Measurements from ENCODE around the gene COL24A1.

The COL24A1 gene

GRCh38 chr1:86052948-86053698 lies 103.4 kb downstream of the COL24A1 start:
- Histone ChIP-seq H3K4me1 (ENCODE audit: insufficient read depth, low read length) (no peaks in the 10 kb centered on the region), H3K36me3 (ENCODE audit: insufficient read depth, low read length) (no peaks in the 10 kb centered on the region), H3K27me3 (ENCODE audit: insufficient read depth, low read length) (no peaks in the 10 kb centered on the region), H3K9me3 (ENCODE audit: insufficient read depth, low read depth, low read length) (no peaks in the 10 kb centered on the region), H3K9ac (ENCODE audit: low read depth, low read length) (no peak overlapping the region), H3K4me3 (ENCODE audit: low read length) (no peak overlapping the region), H3K27ac (ENCODE audit: low read depth, low read length) (no peak overlapping the region)
- 100% methylated on average over 1 of the region's 2 CpGs for WGBS

DNA sequence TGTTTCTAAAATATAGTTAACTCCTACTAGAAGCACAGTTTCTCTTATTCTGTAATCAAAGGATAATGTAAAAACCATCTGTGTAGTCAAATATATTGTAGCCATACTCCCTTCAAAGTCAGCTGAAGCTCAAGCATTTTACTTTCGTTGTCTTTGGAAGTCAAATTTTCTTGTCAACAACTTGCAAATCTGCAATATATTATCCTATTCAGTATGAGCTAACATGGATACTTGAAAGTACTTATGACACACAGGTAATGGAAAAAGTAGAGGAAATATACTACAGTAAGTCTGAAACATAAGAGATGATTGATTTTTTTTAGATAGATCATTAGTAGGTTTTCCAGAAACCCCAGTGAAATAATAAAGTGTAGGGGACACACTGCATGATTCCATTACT lies 121.5 kb downstream of the COL24A1 start:
- Histone ChIP-seq H3K4me1 (ENCODE audit: insufficient read depth, low read length) (no peaks in the 10 kb centered on the region), H3K9ac (ENCODE audit: low read depth, low read length) (no peak overlapping the region), H3K36me3 (ENCODE audit: insufficient read depth, low read length) (no peaks in the 10 kb centered on the region), H3K9me3 (ENCODE audit: insufficient read depth, low read depth, low read length) (no peaks in the 10 kb centered on the region), H3K27me3 (ENCODE audit: insufficient read depth, low read length) (no peaks in the 10 kb centered on the region), H3K27ac (ENCODE audit: low read depth, low read length) (no peak overlapping the region), H3K4me3 (ENCODE audit: low read length) (no peak overlapping the region)
- WGBS = 88% methylated on average over 1 of the region's 1 CpG

- Histone ChIP-seq H3K4me1 (ENCODE audit: insufficient read depth, low read length) (no peaks in the 10 kb centered on the region), H3K9ac (ENCODE audit: low read depth, low read length) (no peak overlapping the region), H3K9me3 (ENCODE audit: insufficient read depth, low read depth, low read length) (no peaks in the 10 kb centered on the region), H3K36me3 (ENCODE audit: insufficient read depth, low read length) (no peaks in the 10 kb centered on the region), H3K27ac (ENCODE audit: low read depth, low read length) (no peak overlapping the region), H3K4me3 (ENCODE audit: low read length) (no peak overlapping the region), H3K27me3 (ENCODE audit: insufficient read depth, low read length) (no peaks in the 10 kb centered on the region)
- WGBS = 88% methylated on average over 1 of the region's 1 CpG
These were observed 126.4 kb downstream of the COL24A1 start for GRCh38 chr1:86030180-86030579.

DNA sequence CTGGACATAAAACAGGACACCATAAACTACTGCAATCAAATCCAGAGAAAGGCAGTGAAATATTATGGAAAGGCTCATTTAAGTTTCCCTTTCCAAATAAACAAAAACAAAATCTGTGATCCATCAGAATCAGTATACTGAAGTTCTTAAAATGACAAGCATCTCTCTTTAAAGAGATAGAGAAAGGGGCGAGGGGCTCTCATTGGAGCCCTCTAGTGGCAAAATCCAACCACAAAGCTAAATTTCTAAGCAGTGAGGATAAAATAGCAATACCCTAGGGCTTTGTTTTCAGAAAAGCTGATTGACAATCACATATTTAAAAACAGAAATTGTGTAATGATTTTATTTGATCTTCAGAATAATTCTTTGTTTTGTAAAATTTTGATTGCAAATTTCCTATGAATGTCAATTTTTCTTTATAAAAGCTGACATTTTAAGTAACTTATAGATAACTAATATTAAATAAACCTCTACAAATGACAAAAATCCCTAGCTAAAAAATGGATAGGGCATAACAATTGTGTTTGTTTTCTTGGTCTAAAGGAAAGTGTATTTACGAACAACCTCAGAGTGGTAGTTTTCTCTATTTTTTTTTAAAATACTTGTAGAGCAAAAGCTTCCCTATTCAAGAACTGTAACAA lies 138.2 kb downstream of the COL24A1 start:
- Histone ChIP-seq H3K27ac (ENCODE audit: low read depth, low read length) (no peak overlapping the region), H3K36me3 (ENCODE audit: insufficient read depth, low read length) (no peaks in the 10 kb centered on the region), H3K27me3 (ENCODE audit: insufficient read depth, low read length) (no peaks in the 10 kb centered on the region), H3K9ac (ENCODE audit: low read depth, low read length) (no peak overlapping the region), H3K9me3 (ENCODE audit: insufficient read depth, low read depth, low read length) (no peaks in the 10 kb centered on the region), H3K4me3 (ENCODE audit: low read length) (no peak overlapping the region), H3K4me1 (ENCODE audit: insufficient read depth, low read length) (no peaks in the 10 kb centered on the region)
- WGBS = 56% methylated on average over 2 of the region's 2 CpGs

- Histone ChIP-seq H3K4me3 (ENCODE audit: low read length) (no peak overlapping the region), H3K27me3 (ENCODE audit: insufficient read depth, low read length) (no peaks in the 10 kb centered on the region), H3K9ac (ENCODE audit: low read depth, low read length) (no peak overlapping the region), H3K9me3 (ENCODE audit: insufficient read depth, low read depth, low read length) (no peaks in the 10 kb centered on the region), H3K36me3 (ENCODE audit: insufficient read depth, low read length) (no peaks in the 10 kb centered on the region), H3K4me1 (ENCODE audit: insufficient read depth, low read length) (no peaks in the 10 kb centered on the region), H3K27ac (ENCODE audit: low read depth, low read length) (no peak overlapping the region)
- 83% methylated on average over 1 of the region's 2 CpGs for WGBS
These were observed 140.4 kb downstream of the COL24A1 start for GRCh38 chr1:86016076-86016759.

GRCh38 chr1:86015375-86015774 lies 141.2 kb downstream of the COL24A1 start:
- no CpG with 5 or more reads among the region's 1 CpG for WGBS
- no peak overlapping the region for H3K9ac ChIP-seq (ENCODE audit: low read depth, low read length)
- H3K4me3 ChIP-seq (ENCODE audit: low read length) = no peak overlapping the region
- no peaks in the 10 kb centered on the region for H3K4me1 ChIP-seq (ENCODE audit: insufficient read depth, low read length)
- H3K36me3 ChIP-seq (ENCODE audit: insufficient read depth, low read length) = no peaks in the 10 kb centered on the region
- H3K9me3 ChIP-seq (ENCODE audit: insufficient read depth, low read depth, low read length) = no peaks in the 10 kb centered on the region
- no peaks in the 10 kb centered on the region for H3K27me3 ChIP-seq (ENCODE audit: insufficient read depth, low read length)
- no peak overlapping the region for H3K27ac ChIP-seq (ENCODE audit: low read depth, low read length)

- H3K9me3 ChIP-seq (ENCODE audit: insufficient read depth, low read depth, low read length) = peaks cover 2% of the 10 kb centered on the region; the same call in 1 of the 2 replicates
- no peaks in the 10 kb centered on the region for H3K36me3 ChIP-seq (ENCODE audit: insufficient read depth, low read length)
- no peaks in the 10 kb centered on the region for H3K4me1 ChIP-seq (ENCODE audit: insufficient read depth, low read length)
- no peaks in the 10 kb centered on the region for H3K27me3 ChIP-seq (ENCODE audit: insufficient read depth, low read length)
- no peak overlapping the region for H3K9ac ChIP-seq (ENCODE audit: low read depth, low read length)
- no peak overlapping the region for H3K27ac ChIP-seq (ENCODE audit: low read depth, low read length)
- H3K4me3 ChIP-seq (ENCODE audit: low read length) = no peak overlapping the region
- WGBS = 86% methylated on average over 1 of the region's 1 CpG
These were observed 156.0 kb downstream of the COL24A1 start for GRCh38 chr1:86000601-86001000.

- H3K9ac ChIP-seq (ENCODE audit: low read depth, low read length) = no peak overlapping the region
- 97% methylated on average over 4 of the region's 4 CpGs for WGBS
- no peak overlapping the region for H3K4me3 ChIP-seq (ENCODE audit: low read length)
- no peaks in the 10 kb centered on the region for H3K36me3 ChIP-seq (ENCODE audit: insufficient read depth, low read length)
- no peak overlapping the region for H3K27ac ChIP-seq (ENCODE audit: low read depth, low read length)
- no peaks in the 10 kb centered on the region for H3K9me3 ChIP-seq (ENCODE audit: insufficient read depth, low read depth, low read length)
- no peaks in the 10 kb centered on the region for H3K27me3 ChIP-seq (ENCODE audit: insufficient read depth, low read length)
- H3K4me1 ChIP-seq (ENCODE audit: insufficient read depth, low read length) = no peaks in the 10 kb centered on the region
These were observed 158.3 kb downstream of the COL24A1 start for GRCh38 chr1:85998105-85998855.

- Histone ChIP-seq H3K9me3 (ENCODE audit: insufficient read depth, low read depth, low read length) (no peaks in the 10 kb centered on the region), H3K4me1 (ENCODE audit: insufficient read depth, low read length) (no peaks in the 10 kb centered on the region), H3K36me3 (ENCODE audit: insufficient read depth, low read length) (no peaks in the 10 kb centered on the region), H3K4me3 (ENCODE audit: low read length) (no peak overlapping the region), H3K27me3 (ENCODE audit: insufficient read depth, low read length) (no peaks in the 10 kb centered on the region), H3K9ac (ENCODE audit: low read depth, low read length) (no peak overlapping the region), H3K27ac (ENCODE audit: low read depth, low read length) (no peak overlapping the region)
- 93% methylated on average over 2 of the region's 2 CpGs for WGBS
These were observed 163.8 kb downstream of the COL24A1 start for GRCh38 chr1:85992791-85993190.

- Histone ChIP-seq H3K36me3 (ENCODE audit: insufficient read depth, low read length) (no peaks in the 10 kb centered on the region), H3K4me3 (ENCODE audit: low read length) (no peak overlapping the region), H3K4me1 (ENCODE audit: insufficient read depth, low read length) (no peaks in the 10 kb centered on the region), H3K27me3 (ENCODE audit: insufficient read depth, low read length) (no peaks in the 10 kb centered on the region), H3K9me3 (ENCODE audit: insufficient read depth, low read depth, low read length) (no peaks in the 10 kb centered on the region), H3K9ac (ENCODE audit: low read depth, low read length) (no peak overlapping the region), H3K27ac (ENCODE audit: low read depth, low read length) (no peak overlapping the region)
- WGBS = 91% methylated on average over 1 of the region's 1 CpG
These were observed 165.3 kb downstream of the COL24A1 start for GRCh38 chr1:85991261-85991660.

DNA sequence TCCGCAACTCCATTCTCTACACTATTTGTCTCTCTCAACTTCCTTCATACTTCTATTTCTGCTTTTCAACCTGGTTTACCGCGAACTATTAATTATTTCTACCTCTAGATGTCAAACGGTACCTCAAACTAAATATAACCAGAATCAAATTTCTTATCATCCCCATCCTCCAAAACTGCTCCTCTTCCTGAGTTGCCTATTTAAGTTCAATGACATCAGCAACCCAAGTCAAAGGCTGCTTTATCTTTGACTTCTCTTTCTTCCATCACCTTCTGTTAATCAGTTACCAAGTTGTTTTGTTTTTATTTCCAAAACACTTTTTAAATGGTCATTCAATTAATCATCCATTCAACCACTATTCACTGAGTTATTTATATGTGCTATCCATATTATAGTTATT lies 171.9 kb downstream of the COL24A1 start:
- no peaks in the 10 kb centered on the region for H3K27me3 ChIP-seq (ENCODE audit: insufficient read depth, low read length)
- H3K9me3 ChIP-seq (ENCODE audit: insufficient read depth, low read depth, low read length) = no peaks in the 10 kb centered on the region
- no peaks in the 10 kb centered on the region for H3K4me1 ChIP-seq (ENCODE audit: insufficient read depth, low read length)
- WGBS = 93% methylated on average over 4 of the region's 4 CpGs
- H3K4me3 ChIP-seq (ENCODE audit: low read length) = no peak overlapping the region
- H3K36me3 ChIP-seq (ENCODE audit: insufficient read depth, low read length) = no peaks in the 10 kb centered on the region
- H3K9ac ChIP-seq (ENCODE audit: low read depth, low read length) = no peak overlapping the region
- no peak overlapping the region for H3K27ac ChIP-seq (ENCODE audit: low read depth, low read length)

Data from HUES64 (cell line).